H1 (cell line): Measurements from ENCODE around the gene SRSF6. TPM values are rescaled to one million over a fixed set of nuclear protein-coding genes. Genes with fewer than 3 reads are reported as not detected.

Experiments used
- CTCF ChIA-PET: fragments of 300-600 bp; sonication (Branson Sonifier 250); formaldehyde crosslinking; loops from one replicate; lab custom pipeline; 2021; ENCODE audit not compliant: partially characterized antibody; lab: Charles Lee
- POLR2A ChIA-PET: fragments of 300-600 bp; sonication (Branson Sonifier 250); formaldehyde crosslinking; loops from one replicate; lab custom pipeline; 2021; ENCODE audit warnings: inconsistent platforms; ENCODE audit not compliant: partially characterized antibody; lab: Charles Lee
- DNase-seq, 2 experiments: peaks; one replicate each; pipeline versions ENCODE4 v3.0.0 to v3.0.0-alpha.2; 2010 to 2022; ENCODE audit warnings: low spot score in 2 of 2, low read depth in 1 of 2, mixed read lengths in 1 of 2
- FAIRE-seq: peaks from 2 replicates; lab custom pipeline; 2011; peaks lifted over from hg19 to GRCh38; lab: Jason Lieb, UNC
- H2AFZ ChIP-seq: 2 replicates; pipeline ENCODE4 v1.8.1; 2012; ENCODE audit warnings: low read length, inconsistent platforms
- H2AK5ac ChIP-seq: 2 replicates; pipeline ENCODE4 v1.6.1; 2013; ENCODE audit warnings: low read depth, low read length
- H2BK120ac ChIP-seq: replicated peaks from 2 replicates; pipeline ENCODE3; 2013; ENCODE audit warnings: low read depth, low read length, inconsistent platforms
- H2BK12ac ChIP-seq: 2 replicates; pipeline ENCODE4 v1.6.1; 2013; ENCODE audit warnings: low read depth, low read length
- H2BK15ac ChIP-seq: 2 replicates; pipeline ENCODE4 v1.6.1; 2013; ENCODE audit warnings: low read length
- H2BK20ac ChIP-seq: 2 replicates; pipeline ENCODE4 v1.6.1; 2013; ENCODE audit warnings: low read length
- H2BK5ac ChIP-seq: 2 replicates; pipeline ENCODE4 v1.6.1; 2013; ENCODE audit warnings: low read depth, low read length
- H3K14ac ChIP-seq: 2 replicates; pipeline ENCODE4 v1.6.1; 2013; ENCODE audit warnings: inconsistent platforms; ENCODE audit not compliant: insufficient read length
- H3K18ac ChIP-seq: 2 replicates; pipeline ENCODE4 v1.6.1; 2013; ENCODE audit warnings: low read length; ENCODE audit errors: extremely low read depth
- H3K23ac ChIP-seq: 2 replicates; pipeline ENCODE4 v1.6.1; 2013; ENCODE audit warnings: inconsistent platforms; ENCODE audit not compliant: insufficient read length
- H3K23me2 ChIP-seq: 2 replicates; pipeline ENCODE4 v1.6.1; 2013; ENCODE audit warnings: low read depth, low read length
- H3K27ac ChIP-seq: 2 replicates; pipeline ENCODE4 v1.6.1; 2011; ENCODE audit warnings: low read depth, low read length, inconsistent platforms
- H3K27me3 ChIP-seq, 4 experiments: replicated peaks in 1 of 4; 1 replicate in 1 of 4; 2 replicates in 3 of 4; pipeline versions ENCODE4 v1.6.1 to v1.8.1; 2011 to 2013; ENCODE audit warnings: low read length in 3 of 4, mild to moderate bottlenecking in 3 of 4, inconsistent platforms in 2 of 4, mixed read lengths in 2 of 4, moderate library complexity in 1 of 4; ENCODE audit not compliant: control insufficient read depth in 3 of 4, insufficient read depth in 3 of 4; ENCODE audit errors: extremely low read depth in 1 of 4
- H3K36me3 ChIP-seq, 4 experiments: 2 replicates each; pipeline versions ENCODE4 v1.6.1 to v1.8.1; 2011 to 2013; ENCODE audit warnings: mild to moderate bottlenecking in 4 of 4, low read length in 3 of 4, moderate library complexity in 2 of 4, control low read depth in 1 of 4, inconsistent platforms in 1 of 4; ENCODE audit not compliant: insufficient read depth in 4 of 4, control insufficient read depth in 2 of 4
- H3K4ac ChIP-seq: replicated peaks from 2 replicates; pipeline ENCODE3; 2013; ENCODE audit warnings: low read length, low read depth, mixed read lengths, inconsistent platforms; ENCODE audit not compliant: insufficient read length
- H3K4me1 ChIP-seq, 4 experiments: replicated peaks in 1 of 4; 1 replicate in 1 of 4; 2 replicates in 3 of 4; pipeline versions ENCODE4 v1.6.1 to v1.8.1; 2011 to 2013; ENCODE audit warnings: low read length in 3 of 4, inconsistent platforms in 2 of 4, mixed read lengths in 1 of 4; ENCODE audit not compliant: insufficient read depth in 4 of 4, control insufficient read depth in 3 of 4
- H3K4me2 ChIP-seq, 2 experiments: 2 replicates each; pipeline versions ENCODE4 v1.6.1 to v1.8.1; 2011 to 2013; ENCODE audit warnings: low read depth in 2 of 2, low read length in 2 of 2, control low read depth in 1 of 2, inconsistent platforms in 1 of 2, mild to moderate bottlenecking in 1 of 2; ENCODE audit not compliant: insufficient read depth in 1 of 2
- H3K4me3 ChIP-seq, 4 experiments: fragments of 200-600, 300-600 bp in 1 of 4; sonication (generic), shearing (Covaris generic), sonication (Bioruptor Twin) in 1 of 4; 2 replicates each; pipeline versions ENCODE4 v1.5.1 to v1.8.1; 2011 to 2016; ENCODE audit warnings: low read length in 4 of 4, low read depth in 3 of 4, control low read depth in 2 of 4, inconsistent platforms in 2 of 4, mild to moderate bottlenecking in 2 of 4, mixed read lengths in 1 of 4, moderate library complexity in 1 of 4; ENCODE audit not compliant: insufficient read depth in 2 of 4; ENCODE audit errors: extremely low read depth in 1 of 4
- H3K56ac ChIP-seq: replicated peaks from 2 replicates; pipeline ENCODE3; 2013; ENCODE audit warnings: low read depth, mild to moderate bottlenecking, mixed read lengths, low read length, inconsistent platforms; ENCODE audit not compliant: insufficient read length
- H3K79me1 ChIP-seq: 2 replicates; pipeline ENCODE4 v1.6.1; 2013; ENCODE audit warnings: low read depth, low read length, control low read depth
- H3K79me2 ChIP-seq, 2 experiments: 2 replicates each; pipeline versions ENCODE4 v1.6.1 to v1.8.1; 2012 to 2013; ENCODE audit warnings: low read length in 2 of 2, mild to moderate bottlenecking in 2 of 2, inconsistent platforms in 1 of 2; ENCODE audit not compliant: insufficient read depth in 2 of 2, control insufficient read depth in 1 of 2
- H3K9ac ChIP-seq, 4 experiments: replicated peaks in 1 of 4; 1 replicate in 1 of 4; 2 replicates in 3 of 4; pipeline versions ENCODE4 v1.6.1 to v1.8.1; 2011 to 2013; ENCODE audit warnings: low read depth in 3 of 4, low read length in 3 of 4, control low read depth in 2 of 4, mild to moderate bottlenecking in 2 of 4, moderate library complexity in 2 of 4, inconsistent platforms in 1 of 4; ENCODE audit errors: extremely low read depth in 1 of 4
- H3K9me3 ChIP-seq, 2 experiments: 2 replicates each; pipeline versions ENCODE4 v1.6.1 to v1.8.1; 2012 to 2013; ENCODE audit warnings: mild to moderate bottlenecking in 2 of 2, moderate library complexity in 2 of 2, control low read depth in 1 of 2, inconsistent platforms in 1 of 2, low read depth in 1 of 2, low read length in 1 of 2, mixed read lengths in 1 of 2; ENCODE audit not compliant: insufficient read depth in 2 of 2
- H4K20me1 ChIP-seq, 2 experiments: replicated peaks in 1 of 2; 2 replicates each; pipeline versions ENCODE3 to v1.8.1; 2011 to 2013; ENCODE audit warnings: inconsistent platforms in 2 of 2, low read length in 2 of 2, mild to moderate bottlenecking in 1 of 2; ENCODE audit not compliant: insufficient read depth in 2 of 2, control insufficient read depth in 1 of 2
- H4K5ac ChIP-seq: 2 replicates; pipeline ENCODE4 v1.6.1; 2013; ENCODE audit warnings: low read length, low read depth, mixed read lengths, inconsistent platforms; ENCODE audit not compliant: insufficient read length
- H4K8ac ChIP-seq: 2 replicates; pipeline ENCODE4 v1.8.0; 2013; ENCODE audit warnings: mild to moderate bottlenecking, moderate library complexity, low read length, inconsistent platforms; ENCODE audit not compliant: insufficient read depth; ENCODE audit errors: extremely low read depth
- H4K91ac ChIP-seq: replicated peaks from 2 replicates; pipeline ENCODE3; 2013; ENCODE audit warnings: low read length, mixed read lengths, inconsistent platforms; ENCODE audit not compliant: insufficient read length
- CHD1 ChIP-seq: IDR thresholded peaks from 2 replicates; pipeline ENCODE4 v1.6.1; 2012; ENCODE audit warnings: low read depth, low read length, improper control_type of control experiment
- CTCF ChIP-seq, 3 experiments: IDR thresholded peaks; 1 replicate in 2 of 3; 2 replicates in 1 of 3; pipeline versions ENCODE4 v1.5.1 to v1.6.1; 2011; ENCODE audit warnings: low read length in 3 of 3, mild to moderate bottlenecking in 3 of 3, inconsistent platforms in 2 of 3, low read depth in 1 of 3, moderate library complexity in 1 of 3; ENCODE audit not compliant: insufficient read depth in 1 of 3; ENCODE audit errors: control extremely low read depth in 1 of 3
- GABPA ChIP-seq: IDR thresholded peaks from 2 replicates; pipeline ENCODE4 v1.6.1; 2011; ENCODE audit warnings: mild to moderate bottlenecking, low read length, moderate library complexity, borderline replicate concordance; ENCODE audit not compliant: insufficient read depth
- HDAC2 ChIP-seq, 2 experiments: fragments of 300-600 bp in 1 of 2; sonication (generic) in 1 of 2; IDR thresholded peaks; 2 replicates each; pipeline ENCODE4 v1.6.1; 2011 to 2012; ENCODE audit warnings: low read depth in 2 of 2, low read length in 2 of 2, mild to moderate bottlenecking in 2 of 2, moderate library complexity in 2 of 2, borderline replicate concordance in 1 of 2, inconsistent platforms in 1 of 2
- NRF1 ChIP-seq: IDR thresholded peaks from 2 replicates; pipeline ENCODE4 v1.6.1; 2011; ENCODE audit warnings: mild to moderate bottlenecking, low read depth, low read length, improper control_type of control experiment
- POLR2A ChIP-seq, 2 experiments: IDR thresholded peaks; 1 replicate in 1 of 2; 2 replicates in 1 of 2; pipeline ENCODE4 v1.6.1; 2011; ENCODE audit warnings: low read depth in 2 of 2, low read length in 2 of 2, mild to moderate bottlenecking in 2 of 2; ENCODE audit errors: control extremely low read depth in 1 of 2
- POLR2AphosphoS5 ChIP-seq: IDR thresholded peaks from 2 replicates; pipeline ENCODE4 v1.6.1; 2011; ENCODE audit warnings: low read depth, low read length
- SP2 ChIP-seq: IDR thresholded peaks from 2 replicates; pipeline ENCODE4 v1.6.1; 2012; ENCODE audit warnings: mild to moderate bottlenecking, low read length, inconsistent platforms
- TAF1 ChIP-seq: IDR thresholded peaks from 2 replicates; pipeline ENCODE4 v1.6.1; 2011; ENCODE audit warnings: mild to moderate bottlenecking, low read depth, low read length
- TBP ChIP-seq: IDR thresholded peaks from 2 replicates; pipeline ENCODE4 v1.6.1; 2011; ENCODE audit warnings: low read depth, low read length, improper control_type of control experiment
- TEAD4 ChIP-seq: IDR thresholded peaks from 2 replicates; pipeline ENCODE4 v1.6.1; 2012; ENCODE audit warnings: low read depth, low read length, inconsistent platforms, mixed read lengths
- USF2 ChIP-seq: IDR thresholded peaks from 2 replicates; pipeline ENCODE4 v1.6.1; 2011; ENCODE audit warnings: low read length, improper control_type of control experiment
- WGBS, 2 experiments: shearing (Covaris generic) in 1 of 2; methylation state at CpG; one replicate each; pipeline versions ENCODE4 v1.1.6 to v1.1.7; 2013 to 2015; ENCODE audit warnings: low lambda C conversion rate in 2 of 2, mixed read lengths in 2 of 2, inconsistent platforms in 1 of 2, low coverage in 1 of 2, missing lambda C conversion rate in 1 of 2; ENCODE audit not compliant: insufficient replicate concordance in 2 of 2, insufficient coverage in 1 of 2, insufficient read length in 1 of 2; ENCODE audit errors: extremely low coverage in 1 of 2, missing lambda C conversion rate in 1 of 2; 5-methylcytosine and 5-hydroxymethylcytosine counted together
- polyA plus RNA-seq, 7 experiments: library from polyadenylated mRNA; depleted of rRNA in 3 of 7; stranded (reverse) in 5 of 7; unstranded in 2 of 7; fragments of >200 nt in 5 of 7; fragments of 200-250 nt in 2 of 7; gene quantifications; 1 replicate in 5 of 7; 2 replicates in 1 of 7; 4 replicates in 1 of 7; pipeline versions ENCODE4 v1.2.1 to v1.2.3, GENCODE V29; 2011 to 2013; ENCODE audit warnings: missing spikeins in 2 of 7, mixed read lengths in 2 of 7
- total RNA-seq: library from RNA; stranded (reverse); fragmentation: NEBNext Ultra II Directional; extraction: Animal tissue kit (Norgen Biotek cat#: 25700); gene quantifications from 2 replicates; pipeline ENCODE4 v1.2.1, GENCODE V29; 2021

SRSF6 gene
- total and polyA plus RNA-seq, 2 of the 8 experiments (the other 6 are each of a cell fraction or from before 2014, with no cell fraction given) = 48.0 to 171 TPM

- Histone ChIP-seq H2BK20ac (no peak overlapping the region), H3K36me3 (no peaks in the 10 kb centered on the region), H4K8ac (no peak overlapping the region), H3K14ac (no peak overlapping the region), H4K20me1 (peaks cover 0 to 2% of the 10 kb centered on the region in 2 experiments), H3K9me3 (no peaks in the 10 kb centered on the region), H3K4me2 (no peak overlapping the region), H4K5ac (no peak overlapping the region), H2BK5ac (no peak overlapping the region), H2BK120ac (no peak overlapping the region), H3K4ac (no peak overlapping the region), H3K23me2 (no peaks in the 10 kb centered on the region), H2BK15ac (no peak overlapping the region), H3K27ac (no peak overlapping the region), H3K18ac (no peak overlapping the region), H3K4me3 (no peak overlapping the region), H3K23ac (no peak overlapping the region), H4K91ac (no peak overlapping the region), H3K27me3 (no peaks in the 10 kb centered on the region), H2AFZ (no peak overlapping the region), H3K9ac (no peak overlapping the region), H3K79me2 (no peaks in the 10 kb centered on the region), H3K79me1 (no peaks in the 10 kb centered on the region), H2AK5ac (no peak overlapping the region), H2BK12ac (no peak overlapping the region), H3K56ac (no peak overlapping the region), H3K4me1 (no peaks in the 10 kb centered on the region)
- ChIA-PET CTCF (interaction anchor here (0.7 kb wide), 1 partner anchor 9 kb away, joined by 3 read pairs; no protein-coding TSS in a partner anchor), POLR2A (interaction anchor here (1.5 to 5.6 kb wide), 2 partner anchors 11 to 17 kb away, joined by 6 to 58 read pairs; partner anchors contain the start of gene SRSF6)
- FAIRE-seq = no peak
- DNase-seq = no peak
- WGBS, 2 experiments = 77% methylated on average over 4 of the region's 4 CpGs; no CpG with 5 or more reads in 1 of the 2 experiments
- TF ChIP-seq GABPA = no peak
- no peak for TF ChIP-seq TBP
- TF ChIP-seq CTCF (IDR thresholded peaks at IDR 0.05; ENCODE audit: control extremely low read depth in 1 of 3, insufficient read depth in 1 of 3, low read depth in 1 of 3, low read length in 3 of 3) = no peak
- no peak for TF ChIP-seq SP2
- TF ChIP-seq NRF1 = no peak
- no peak for TF ChIP-seq POLR2A (IDR thresholded peaks at IDR 0.05; ENCODE audit: control extremely low read depth in 1 of 2, low read depth in 2 of 2, low read length in 2 of 2)
- TF ChIP-seq USF2 = no peak
- no peak for TF ChIP-seq TEAD4
- TF ChIP-seq POLR2AphosphoS5 = no peak
- TF ChIP-seq TAF1 = no peak
- TF ChIP-seq CHD1 = no peak
- TF ChIP-seq HDAC2 (IDR thresholded peaks at IDR 0.05; ENCODE audit: borderline replicate concordance in 1 of 2, low read depth in 2 of 2, low read length in 2 of 2) = no peak
These were observed 15.6 kb downstream of the SRSF6 start for GRCh38 chr20:43473381-43473704.
